GM21515 (cell line): ENCODE results near the gene TBRG1.
"Not testable (repeated sequence)": the region's sequence is repeated elsewhere in the genome, so short reads cannot be mapped to it uniquely, and the experiment has no call there.

Source experiments
- ATAC-seq: cut with Tn5 transposase; IDR thresholded peaks from one replicate; pipeline ENCODE4 v1.9.1; 2021; ENCODE audit not compliant: unreplicated experiment

TBRG1 gene

GRCh38 chr11:124622531-124623451 is at the start of gene TBRG1:
Gene TBRG1, plus strand, starts transcription at chr11:124622864. Its CDS starts 220 bp downstream, at chr11:124623084.
- peak; percentile 99 for ATAC-seq

- no peak for ATAC-seq
Measured at GRCh38 chr11:124577716-124578427, 44.8 kb upstream of the TBRG1 start.

- no peak for ATAC-seq
Measured at GRCh38 chr11:124578761-124579160, 43.9 kb upstream of the TBRG1 start.

GRCh38 chr11:124581817-124582216 is 40.8 kb upstream of the TBRG1 start:
- no peak for ATAC-seq

GRCh38 chr11:124582565-124582964 is 40.1 kb upstream of the TBRG1 start:
- no peak for ATAC-seq

- no peak for ATAC-seq
Measured at GRCh38 chr11:124583781-124584180, 38.9 kb upstream of the TBRG1 start.

GRCh38 chr11:124584681-124585372 is 37.8 kb upstream of the TBRG1 start:
- ATAC-seq = no peak

- ATAC-seq = no peak
Measured at GRCh38 chr11:124586238-124586860, 36.3 kb upstream of the TBRG1 start.

GRCh38 chr11:124591430-124591829 is 31.2 kb upstream of the TBRG1 start:
- ATAC-seq = no peak

- no peak for ATAC-seq
Measured at GRCh38 chr11:124592627-124593026, 30.0 kb upstream of the TBRG1 start.

GRCh38 chr11:124595302-124595701 is 27.4 kb upstream of the TBRG1 start:
- ATAC-seq = no peak

- no peak for ATAC-seq
Measured at GRCh38 chr11:124597626-124598025, 25.0 kb upstream of the TBRG1 start.

- ATAC-seq = no peak
Measured at GRCh38 chr11:124600621-124601320, 21.9 kb upstream of the TBRG1 start.

- ATAC-seq = no peak
Measured at GRCh38 chr11:124602193-124602592, 20.5 kb upstream of the TBRG1 start.

GRCh38 chr11:124602723-124603122 is 19.9 kb upstream of the TBRG1 start:
- ATAC-seq = not testable (repeated sequence)

- no peak for ATAC-seq
Measured at GRCh38 chr11:124605719-124606118, 16.9 kb upstream of the TBRG1 start.

GRCh38 chr11:124608147-124608546 is 14.5 kb upstream of the TBRG1 start:
- no peak for ATAC-seq

GRCh38 chr11:124610295-124610694 is 12.4 kb upstream of the TBRG1 start:
- ATAC-seq = no peak

- no peak for ATAC-seq
Measured at GRCh38 chr11:124611064-124611463, 11.6 kb upstream of the TBRG1 start, which contains the start of gene PANX3. Gene PANX3, plus strand, starts transcription at chr11:124611428. Its CDS starts 129 bp downstream, at chr11:124611557.

GRCh38 chr11:124612045-124612444 is 10.6 kb upstream of the TBRG1 start:
- no peak for ATAC-seq
